HEK293 (cell line): ENCODE measurements around the gene MOB4.
A peak's percentile ranks its signal among the peaks of the same experiment; 100 is the strongest.

Source experiments
- CTCF ChIA-PET: fragments of 350-600 bp; formaldehyde crosslinking; extraction: SDS; loops from one replicate; lab custom pipeline; 2021; ENCODE audit warnings: antibody characterized with exemption; lab: Yijun Ruan, JAX
- POLR2A ChIA-PET: fragments of 300-600 bp; formaldehyde crosslinking; extraction: SDS; loops from one replicate; lab custom pipeline; 2020; ENCODE audit warnings: antibody characterized with exemption, inconsistent platforms; lab: Yijun Ruan, JAX
- H3K27ac ChIP-seq: fragments of 200-500 bp; sonication (Bioruptor generic); 2 replicates; pipeline ENCODE4 v1.5.1; 2014; ENCODE audit warnings: low read depth, low read length, control low read depth, inconsistent platforms; ENCODE audit errors: extremely low read depth
- H3K36me3 ChIP-seq, 2 experiments: fragments of 200-500 bp in 1 of 2; sonication (Bioruptor generic) in 1 of 2; 1 replicate in 1 of 2; 2 replicates in 1 of 2; pipeline ENCODE4 v1.5.1; 2014 to 2017; ENCODE audit warnings: inconsistent platforms in 2 of 2, low read length in 2 of 2; ENCODE audit not compliant: control insufficient read depth in 2 of 2, insufficient read depth in 1 of 2
- H3K4me1 ChIP-seq: fragments of 200-500 bp; sonication (Bioruptor generic); 2 replicates; pipeline ENCODE4 v1.5.1; 2014; ENCODE audit warnings: mild to moderate bottlenecking, low read length, inconsistent platforms; ENCODE audit not compliant: control insufficient read depth, insufficient read depth
- H3K4me3 ChIP-seq: 2 replicates; pipeline ENCODE4 v1.5.1; 2011; ENCODE audit warnings: low read depth, mild to moderate bottlenecking, control low read depth, low read length, moderate library complexity
- H3K9me3 ChIP-seq: fragments of 200-500 bp; sonication (Bioruptor generic); 2 replicates; pipeline ENCODE4 v1.5.1; 2014; ENCODE audit warnings: low read depth, low read length, inconsistent platforms; ENCODE audit not compliant: control insufficient read depth, insufficient read depth
- MYNN ChIP-seq: fragments of 450-650 bp; formaldehyde crosslinking; IDR thresholded peaks from 2 replicates; pipeline ENCODE4 v1.5.1; 2016; ENCODE audit warnings: missing biosample characterization, missing genetic modification characterization, borderline replicate concordance
- PRDM10 ChIP-seq: fragments of 450-650 bp; formaldehyde crosslinking; IDR thresholded peaks from 2 replicates; pipeline ENCODE4 v1.5.1; 2016; ENCODE audit warnings: missing biosample characterization, missing genetic modification characterization
- SCRT2 ChIP-seq: fragments of 450-650 bp; formaldehyde crosslinking; IDR thresholded peaks from 2 replicates; pipeline ENCODE4 v1.5.1; 2016; ENCODE audit warnings: missing biosample characterization, missing genetic modification characterization
- SETDB1 ChIP-seq: IDR thresholded peaks from one replicate; pipeline ENCODE4 v1.6.1; 2017; ENCODE audit warnings: mild to moderate bottlenecking, low read length, moderate library complexity, mixed read lengths; ENCODE audit not compliant: insufficient read length
- ZBTB11 ChIP-seq: fragments of 450-650 bp; formaldehyde crosslinking; conservative IDR thresholded peaks from 2 replicates; pipeline ENCODE4 v1.5.1; 2016; ENCODE audit warnings: low read depth, missing biosample characterization, missing genetic modification characterization
- ZNF223 ChIP-seq: fragments of 450-650 bp; formaldehyde crosslinking; IDR thresholded peaks from 2 replicates; pipeline ENCODE4 v1.5.1; 2016; ENCODE audit warnings: missing biosample characterization, missing genetic modification characterization
- ZNF292 ChIP-seq: fragments of 450-650 bp; formaldehyde crosslinking; IDR thresholded peaks from 2 replicates; pipeline ENCODE4 v1.5.1; 2016; ENCODE audit warnings: low read depth, missing biosample characterization, missing genetic modification characterization, borderline replicate concordance
- ZNF354C ChIP-seq: fragments of 450-650 bp; formaldehyde crosslinking; IDR thresholded peaks from 2 replicates; pipeline ENCODE4 v1.5.1; 2016; ENCODE audit warnings: missing biosample characterization, missing genetic modification characterization, low read depth, borderline replicate concordance
- ZNF404 ChIP-seq: fragments of 450-650 bp; formaldehyde crosslinking; IDR thresholded peaks from 2 replicates; pipeline ENCODE4 v1.5.1; 2017; ENCODE audit warnings: missing biosample characterization, missing genetic modification characterization
- ZNF433 ChIP-seq: fragments of 450-650 bp; formaldehyde crosslinking; IDR thresholded peaks from 2 replicates; pipeline ENCODE4 v1.5.1; 2016; ENCODE audit warnings: missing biosample characterization, missing genetic modification characterization, low read depth
- ZNF548 ChIP-seq: fragments of 450-650 bp; formaldehyde crosslinking; IDR thresholded peaks from 2 replicates; pipeline ENCODE4 v1.5.1; 2016; ENCODE audit warnings: missing biosample characterization, missing genetic modification characterization
- ZNF585B ChIP-seq: fragments of 450-650 bp; formaldehyde crosslinking; IDR thresholded peaks from 2 replicates; pipeline ENCODE4 v1.5.1; 2016; ENCODE audit warnings: missing biosample characterization, missing genetic modification characterization
- ZNF792 ChIP-seq: fragments of 450-650 bp; formaldehyde crosslinking; IDR thresholded peaks from 2 replicates; pipeline ENCODE4 v1.5.1; 2016; ENCODE audit warnings: missing biosample characterization, missing genetic modification characterization
- TF ChIP-seq, protein P1 (sequence below): fragments of 450-650 bp; formaldehyde crosslinking; IDR thresholded peaks from 2 replicates; pipeline ENCODE4 v1.5.1; 2016; ENCODE audit warnings: missing biosample characterization, missing genetic modification characterization

Gene MOB4

GRCh38 chr2:197573608-197574007 lies 57.7 kb downstream of the MOB4 start:
- Histone ChIP-seq H3K4me3 (no peak overlapping the region), H3K4me1 (no peaks in the 10 kb centered on the region), H3K27ac (no peak overlapping the region), H3K36me3 (peaks cover 0 to 9% of the 10 kb centered on the region in 2 experiments; a peak in 2 of 3 replicates), H3K9me3 (no peaks in the 10 kb centered on the region)
- POLR2A ChIA-PET = no interaction called here
- TF ChIP-seq ZNF585B (tag by site-specific recombination) (peak; percentile 95), SETDB1 (peak; percentile 76), SCRT2 (tag by site-specific recombination) (no peak)
- CTCF ChIA-PET = no interaction called here

- CTCF ChIA-PET = interaction anchor here (0.7 kb wide), 1 partner anchor 24 kb away, joined by 3 read pairs; no protein-coding TSS in a partner anchor
- POLR2A ChIA-PET = no interaction called here
- no peak overlapping the region for H3K27ac ChIP-seq
- H3K9me3 ChIP-seq = no peaks in the 10 kb centered on the region
- H3K36me3 ChIP-seq = peaks cover 0 to 9% of the 10 kb centered on the region in 2 experiments; a peak in 1 of 3 replicates
- H3K4me1 ChIP-seq = no peaks in the 10 kb centered on the region
- TF ChIP-seq ZBTB11 = no peak
- no peak for TF ChIP-seq ZNF354C (tag by site-specific recombination)
- TF ChIP-seq ZNF292 (tag by site-specific recombination) = no peak
- TF ChIP-seq ZNF792 (tag by site-specific recombination) = no peak
- TF ChIP-seq, protein P1, sequence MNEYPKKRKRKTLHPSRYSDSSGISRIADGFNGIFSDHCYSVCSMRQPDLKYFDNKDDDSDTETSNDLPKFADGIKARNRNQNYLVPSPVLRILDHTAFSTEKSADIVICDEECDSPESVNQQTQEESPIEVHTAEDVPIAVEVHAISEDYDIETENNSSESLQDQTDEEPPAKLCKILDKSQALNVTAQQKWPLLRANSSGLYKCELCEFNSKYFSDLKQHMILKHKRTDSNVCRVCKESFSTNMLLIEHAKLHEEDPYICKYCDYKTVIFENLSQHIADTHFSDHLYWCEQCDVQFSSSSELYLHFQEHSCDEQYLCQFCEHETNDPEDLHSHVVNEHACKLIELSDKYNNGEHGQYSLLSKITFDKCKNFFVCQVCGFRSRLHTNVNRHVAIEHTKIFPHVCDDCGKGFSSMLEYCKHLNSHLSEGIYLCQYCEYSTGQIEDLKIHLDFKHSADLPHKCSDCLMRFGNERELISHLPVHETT = no peak
- TF ChIP-seq ZNF223 (tag by site-specific recombination) = no peak
- no peak for TF ChIP-seq ZNF548 (tag by site-specific recombination)
- no peak for TF ChIP-seq PRDM10 (tag by site-specific recombination)
- TF ChIP-seq MYNN (tag by site-specific recombination) = no peak
- no peak for TF ChIP-seq ZNF433
- no peak for TF ChIP-seq ZNF404 (tag by site-specific recombination)
- H3K4me3 ChIP-seq = no peak overlapping the region
Measured at GRCh38 chr2:197575987-197576386, 60.1 kb downstream of the MOB4 start.
